Choroid plexus epithelial cell (primary cell): ENCODE results near the gene NIN.

Experiments used
- DNase-seq: peaks from one replicate; pipeline ENCODE4 v3.0.0-alpha.2; 2010; ENCODE audit warnings: low read depth
- H3K4me3 ChIP-seq: 2 replicates; pipeline ENCODE4 v1.5.1; 2011; ENCODE audit warnings: low read depth, mild to moderate bottlenecking, control low read depth, low read length, moderate library complexity
- CTCF ChIP-seq: conservative IDR thresholded peaks from 2 replicates; pipeline ENCODE4 v1.5.1; 2011; ENCODE audit warnings: low read depth, mild to moderate bottlenecking, control low read depth, inconsistent platforms, low read length, moderate library complexity

NIN gene

GRCh38 chr14:50725761-50726160, 105.2 kb downstream of the NIN start:
- no peak overlapping the region for H3K4me3 ChIP-seq
- TF ChIP-seq CTCF: no peak
- DNase-seq: peak; percentile 9

- no peak for DNase-seq
These were observed 110.8 kb downstream of the NIN start for GRCh38 chr14:50719911-50720759.

GRCh38 chr14:50718949-50719348, 112.0 kb downstream of the NIN start:
- no peak for DNase-seq
- no peak overlapping the region for H3K4me3 ChIP-seq
- no peak for TF ChIP-seq CTCF

More at GRCh38 chr14:50719911-50720759, 110.8 kb downstream of the NIN start:
- no peak for TF ChIP-seq CTCF
- H3K4me3 ChIP-seq: no peak overlapping the region

- DNase-seq: no peak
- H3K4me3 ChIP-seq: no peak overlapping the region
- TF ChIP-seq CTCF: no peak
These were observed 113.2 kb downstream of the NIN start for GRCh38 chr14:50717811-50718210.

- DNase-seq: peak; percentile 76
- no peak overlapping the region for H3K4me3 ChIP-seq
- TF ChIP-seq CTCF: peak; percentile 80
These were observed 116.4 kb downstream of the NIN start for GRCh38 chr14:50714450-50715073.

- DNase-seq: no peak
- TF ChIP-seq CTCF: no peak
- no peak overlapping the region for H3K4me3 ChIP-seq
These were observed 119.9 kb downstream of the NIN start for GRCh38 chr14:50711043-50711442.
